PFSK-1 (cell line): Measurements from ENCODE around the gene MRPL36.

Experiments used
- FOXP2 ChIP-seq: optimal IDR thresholded peaks from 2 replicates; pipeline ENCODE3; 2011; ENCODE audit warnings: borderline replicate concordance, control low read depth, inconsistent platforms; ENCODE audit not compliant: insufficient read depth; ENCODE audit errors: extremely low read length, extremely low read depth
- POLR2AphosphoS5 ChIP-seq: IDR thresholded peaks from 2 replicates; pipeline ENCODE4 v1.6.1; 2012; ENCODE audit warnings: low read depth, mild to moderate bottlenecking, control low read depth, low read length, moderate library complexity
- SIN3A ChIP-seq: IDR thresholded peaks from 2 replicates; pipeline ENCODE4 v1.6.1; 2012; ENCODE audit warnings: mild to moderate bottlenecking, low read length, moderate library complexity, borderline replicate concordance; ENCODE audit not compliant: insufficient read depth
- TAF1 ChIP-seq: IDR thresholded peaks from 2 replicates; pipeline ENCODE4 v1.6.1; 2012; ENCODE audit warnings: low read length, control low read depth, borderline replicate concordance; ENCODE audit not compliant: insufficient read depth
- TF ChIP-seq, protein P1 (sequence below), 2 experiments: IDR thresholded peaks; 2 replicates each; pipeline versions ENCODE4 v1.6.1 to v1.8.0; 2011 to 2012; ENCODE audit warnings: low read depth in 2 of 2, low read length in 2 of 2, control low read depth in 1 of 2, inconsistent platforms in 1 of 2, mild to moderate bottlenecking in 1 of 2, moderate library complexity in 1 of 2; ENCODE audit not compliant: insufficient read depth in 1 of 2

The MRPL36 gene

DNA sequence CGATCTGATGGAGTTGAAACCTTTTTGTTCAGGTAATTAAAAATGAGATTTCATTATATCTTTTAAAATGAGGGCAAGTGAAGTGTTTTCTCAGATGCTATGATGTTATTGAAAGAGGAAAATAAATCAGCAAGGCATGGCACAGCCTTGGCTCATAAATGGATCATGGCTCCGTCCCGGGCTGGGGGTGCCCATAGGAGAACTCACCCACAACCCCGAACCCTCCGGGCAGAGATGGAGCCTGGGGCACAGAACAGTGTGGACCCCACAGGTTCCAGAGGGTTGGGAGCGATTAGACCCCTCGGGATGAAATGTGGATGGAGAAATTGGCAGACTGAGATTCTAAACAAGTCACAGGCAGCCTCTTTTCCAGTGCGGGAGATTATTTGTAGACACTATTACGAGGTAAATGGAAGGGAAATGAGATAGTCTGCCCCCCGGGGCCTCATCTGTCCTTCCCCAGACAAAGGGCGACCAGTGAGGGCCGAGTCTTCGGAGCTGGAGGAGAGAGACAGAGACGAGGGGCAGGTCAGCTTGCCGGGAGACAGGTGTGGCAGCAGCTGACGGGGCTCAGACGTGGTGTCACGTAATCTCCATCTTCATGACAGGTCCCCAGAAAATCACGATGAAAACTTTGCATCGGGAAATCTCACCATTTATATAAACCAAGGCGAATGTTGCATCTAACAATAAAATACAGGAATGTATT, 35.2 kb upstream of the MRPL36 start:
- TF ChIP-seq TAF1 = no peak
- no peak for TF ChIP-seq FOXP2
- TF ChIP-seq, protein P1, sequence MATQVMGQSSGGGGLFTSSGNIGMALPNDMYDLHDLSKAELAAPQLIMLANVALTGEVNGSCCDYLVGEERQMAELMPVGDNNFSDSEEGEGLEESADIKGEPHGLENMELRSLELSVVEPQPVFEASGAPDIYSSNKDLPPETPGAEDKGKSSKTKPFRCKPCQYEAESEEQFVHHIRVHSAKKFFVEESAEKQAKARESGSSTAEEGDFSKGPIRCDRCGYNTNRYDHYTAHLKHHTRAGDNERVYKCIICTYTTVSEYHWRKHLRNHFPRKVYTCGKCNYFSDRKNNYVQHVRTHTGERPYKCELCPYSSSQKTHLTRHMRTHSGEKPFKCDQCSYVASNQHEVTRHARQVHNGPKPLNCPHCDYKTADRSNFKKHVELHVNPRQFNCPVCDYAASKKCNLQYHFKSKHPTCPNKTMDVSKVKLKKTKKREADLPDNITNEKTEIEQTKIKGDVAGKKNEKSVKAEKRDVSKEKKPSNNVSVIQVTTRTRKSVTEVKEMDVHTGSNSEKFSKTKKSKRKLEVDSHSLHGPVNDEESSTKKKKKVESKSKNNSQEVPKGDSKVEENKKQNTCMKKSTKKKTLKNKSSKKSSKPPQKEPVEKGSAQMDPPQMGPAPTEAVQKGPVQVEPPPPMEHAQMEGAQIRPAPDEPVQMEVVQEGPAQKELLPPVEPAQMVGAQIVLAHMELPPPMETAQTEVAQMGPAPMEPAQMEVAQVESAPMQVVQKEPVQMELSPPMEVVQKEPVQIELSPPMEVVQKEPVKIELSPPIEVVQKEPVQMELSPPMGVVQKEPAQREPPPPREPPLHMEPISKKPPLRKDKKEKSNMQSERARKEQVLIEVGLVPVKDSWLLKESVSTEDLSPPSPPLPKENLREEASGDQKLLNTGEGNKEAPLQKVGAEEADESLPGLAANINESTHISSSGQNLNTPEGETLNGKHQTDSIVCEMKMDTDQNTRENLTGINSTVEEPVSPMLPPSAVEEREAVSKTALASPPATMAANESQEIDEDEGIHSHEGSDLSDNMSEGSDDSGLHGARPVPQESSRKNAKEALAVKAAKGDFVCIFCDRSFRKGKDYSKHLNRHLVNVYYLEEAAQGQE (IDR thresholded peaks at IDR 0.05; ENCODE audit: insufficient read depth in 1 of 2, low read depth in 2 of 2, low read length in 2 of 2) = no peak
- no peak for TF ChIP-seq POLR2AphosphoS5
- no peak for TF ChIP-seq SIN3A

DNA sequence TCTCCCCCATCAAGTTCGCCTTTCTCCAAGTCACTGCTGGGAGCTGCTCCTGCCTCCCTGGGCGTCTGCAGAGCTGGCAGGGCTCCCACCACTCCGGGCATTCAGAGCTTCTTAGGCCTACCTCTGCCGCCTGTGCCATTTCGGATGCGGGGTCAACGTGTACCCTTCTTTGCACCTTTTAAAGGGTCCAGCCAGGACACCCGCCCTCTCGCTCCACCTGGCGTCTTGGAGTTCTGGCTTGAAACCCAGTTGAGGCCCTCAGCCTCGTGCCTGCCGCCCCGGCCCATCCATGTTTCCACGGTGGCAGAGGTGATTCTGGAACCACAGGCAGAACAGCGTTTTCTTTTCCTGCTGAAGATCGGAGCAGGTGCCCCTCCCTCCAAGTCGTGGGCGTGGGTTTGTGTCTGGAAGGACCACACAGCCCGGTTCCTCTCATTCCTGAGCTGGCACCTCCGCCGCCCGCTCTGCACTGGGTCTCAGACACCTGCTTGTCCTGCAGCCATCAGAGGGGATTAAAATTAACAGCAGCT, 34.5 kb upstream of the MRPL36 start:
- TF ChIP-seq, protein P1 (IDR thresholded peaks at IDR 0.05; ENCODE audit: insufficient read depth in 1 of 2, low read depth in 2 of 2, low read length in 2 of 2) = no peak
- TF ChIP-seq TAF1 = no peak
- no peak for TF ChIP-seq FOXP2
- no peak for TF ChIP-seq SIN3A
- no peak for TF ChIP-seq POLR2AphosphoS5

GRCh38 chr5:1833264-1834021, 33.8 kb upstream of the MRPL36 start:
- TF ChIP-seq, protein P1 (IDR thresholded peaks at IDR 0.05; ENCODE audit: insufficient read depth in 1 of 2, low read depth in 2 of 2, low read length in 2 of 2) = no peak
- TF ChIP-seq SIN3A (no peak), TAF1 (no peak), FOXP2 (no peak), POLR2AphosphoS5 (no peak)

GRCh38 chr5:1832511-1833250, 33.0 kb upstream of the MRPL36 start:
- no peak for TF ChIP-seq POLR2AphosphoS5
- no peak for TF ChIP-seq FOXP2
- TF ChIP-seq TAF1 = no peak
- TF ChIP-seq, protein P1 (IDR thresholded peaks at IDR 0.05; ENCODE audit: insufficient read depth in 1 of 2, low read depth in 2 of 2, low read length in 2 of 2) = no peak
- no peak for TF ChIP-seq SIN3A
